CD14-positive monocyte (primary cell): ENCODE measurements around the gene CD1D. TPM values are rescaled to one million over a fixed set of nuclear protein-coding genes. Genes with fewer than 3 reads are reported as not detected.
"Not testable (repeated sequence)": the region's sequence is repeated elsewhere in the genome, so short reads cannot be mapped to it uniquely, and the experiment has no call there.

Source experiments
- DNase-seq, 3 donors: peaks; one replicate each; pipeline ENCODE4 v3.0.0-alpha.2; 2011 to 2022
- H2AFZ ChIP-seq: 2 replicates; pipeline ENCODE4 v1.6.0; 2012; ENCODE audit warnings: mild to moderate bottlenecking, low read depth, low read length, inconsistent platforms; ENCODE audit not compliant: insufficient read depth, poor library complexity, severe bottlenecking
- H3K27ac ChIP-seq, 2 donors: 1 replicate in 1 of 2; 2 replicates in 1 of 2; pipeline ENCODE4 v1.5.1; 2012 to 2013; ENCODE audit warnings: low read length in 2 of 2, control low read depth in 1 of 2, inconsistent platforms in 1 of 2, low read depth in 1 of 2, mild to moderate bottlenecking in 1 of 2
- H3K27me3 ChIP-seq, 2 donors: one replicate each; pipeline versions ENCODE4 v1.6.0 to v1.6.1; 2011 to 2013; ENCODE audit warnings: low read length in 2 of 2; ENCODE audit not compliant: control insufficient read depth in 2 of 2, insufficient read depth in 2 of 2
- H3K36me3 ChIP-seq, 2 donors: replicated peaks in 1 of 2; 1 replicate in 1 of 2; 2 replicates in 1 of 2; pipeline versions ENCODE4 v1.5.1 to v1.6.1; 2012 to 2013; ENCODE audit warnings: low read length in 2 of 2, control low read depth in 1 of 2, inconsistent platforms in 1 of 2, mild to moderate bottlenecking in 1 of 2; ENCODE audit not compliant: insufficient read depth in 2 of 2, control insufficient read depth in 1 of 2
- H3K4me1 ChIP-seq, 2 donors: 1 replicate in 1 of 2; 2 replicates in 1 of 2; pipeline versions ENCODE4 v1.5.1 to v1.6.1; 2012 to 2013; ENCODE audit warnings: low read length in 2 of 2, control low read depth in 1 of 2, inconsistent platforms in 1 of 2, mild to moderate bottlenecking in 1 of 2, moderate library complexity in 1 of 2; ENCODE audit not compliant: insufficient read depth in 2 of 2, control insufficient read depth in 1 of 2
- H3K4me2 ChIP-seq: replicated peaks from 2 replicates; pipeline ENCODE3; 2012; ENCODE audit warnings: low read length, moderate library complexity, mild to moderate bottlenecking; ENCODE audit not compliant: poor library complexity, severe bottlenecking; ENCODE audit errors: extremely low read depth
- H3K4me3 ChIP-seq, 3 experiments: fragments of 200-600 bp in 1 of 3; sonication (generic) in 1 of 3; replicated peaks in 1 of 3; 1 replicate in 2 of 3; 2 replicates in 1 of 3; pipeline ENCODE4 v1.5.1; 2011 to 2013; ENCODE audit warnings: low read length in 3 of 3, mild to moderate bottlenecking in 3 of 3, control low read depth in 2 of 3, low read depth in 2 of 3, inconsistent platforms in 1 of 3, moderate library complexity in 1 of 3
- H3K79me2 ChIP-seq: 2 replicates; pipeline ENCODE4 v1.6.0; 2012; ENCODE audit warnings: mild to moderate bottlenecking, control low read depth, inconsistent platforms, low read length, moderate library complexity; ENCODE audit not compliant: insufficient read depth
- H3K9ac ChIP-seq: 2 replicates; pipeline ENCODE4 v1.6.0; 2017; ENCODE audit warnings: low read length, mild to moderate bottlenecking; ENCODE audit not compliant: insufficient read depth, poor library complexity, severe bottlenecking
- H3K9me3 ChIP-seq, 2 donors: replicated peaks in 1 of 2; 1 replicate in 1 of 2; 2 replicates in 1 of 2; pipeline versions ENCODE4 v1.5.1 to v1.6.1; 2012 to 2013; ENCODE audit warnings: low read length in 2 of 2, control low read depth in 1 of 2; ENCODE audit not compliant: control insufficient read depth in 1 of 2, insufficient read depth in 1 of 2
- H4K20me1 ChIP-seq: 2 replicates; pipeline ENCODE4 v1.6.0; 2012; ENCODE audit warnings: mild to moderate bottlenecking, low read length, control low read depth, moderate library complexity; ENCODE audit not compliant: insufficient read depth
- H3K27ac Mint-ChIP-seq, 7 donors: one replicate each; pipeline ENCODE4 v1.8.0; 2020; ENCODE audit warnings: mild to moderate bottlenecking in 7 of 7, mixed read lengths in 7 of 7, moderate library complexity in 6 of 7, inconsistent platforms in 2 of 7
- H3K27me3 Mint-ChIP-seq, 3 donors: one replicate each; pipeline ENCODE4 v1.8.0; 2021 to 2022; ENCODE audit warnings: low read depth in 3 of 3, mild to moderate bottlenecking in 3 of 3, mixed read lengths in 3 of 3, moderate library complexity in 3 of 3, inconsistent platforms in 1 of 3
- H3K36me3 Mint-ChIP-seq, 2 donors: one replicate each; pipeline ENCODE4 v1.8.0; 2020; ENCODE audit warnings: mixed read lengths in 2 of 2, inconsistent platforms in 1 of 2, mild to moderate bottlenecking in 1 of 2
- H3K4me1 Mint-ChIP-seq: one replicate; pipeline ENCODE4 v1.8.0; 2020; ENCODE audit warnings: mild to moderate bottlenecking, mixed read lengths
- H3K4me3 Mint-ChIP-seq, 2 donors: one replicate each; pipeline ENCODE4 v1.8.0; 2020; ENCODE audit warnings: mild to moderate bottlenecking in 2 of 2, mixed read lengths in 2 of 2, moderate library complexity in 1 of 2
- H3K9me3 Mint-ChIP-seq, 7 donors: one replicate each; pipeline ENCODE4 v1.8.0; 2020 to 2022; ENCODE audit warnings: mixed read lengths in 7 of 7, mild to moderate bottlenecking in 6 of 7, moderate library complexity in 6 of 7, inconsistent platforms in 2 of 7
- WGBS: methylation state at CpG from one replicate; pipeline ENCODE4 v1.1.5; 2013; ENCODE audit warnings: missing lambda C conversion rate; ENCODE audit not compliant: insufficient coverage; 5-methylcytosine and 5-hydroxymethylcytosine counted together
- intact Hi-C, 2 donors: fragments of 100-400 bp; cut with micrococcal nuclease; formaldehyde crosslinking; loops; one replicate each; pipeline versions ENCODE4 v1.15.0 to v1.15.1; 2023
- polyA plus RNA-seq, 3 donors: library from polyadenylated mRNA; depleted of rRNA in 1 of 3; unstranded in 2 of 3; stranded (reverse) in 1 of 3; fragments of 300-500 nt in 2 of 3; fragments of >200 nt in 1 of 3; fragmentation: Illumina TruSeq in 2 of 3; gene quantifications; 1 replicate in 2 of 3; 2 replicates in 1 of 3; pipeline ENCODE4 v1.2.3, GENCODE V29; 2012 to 2021
- TF ChIP-seq, protein P1 (sequence below): fragments of 200-600 bp; IDR thresholded peaks from one replicate; pipeline ENCODE4 v1.8.0; 2022; ENCODE audit warnings: antibody characterized with exemption, mild to moderate bottlenecking

CD1D gene
- polyA plus RNA-seq, 3 donors: 121 to 144 (median 134) TPM

- Histone ChIP-seq H2AFZ (no peak overlapping the region), H3K4me3 (no peak overlapping the region), H3K9me3 (peaks cover 11% of the 10 kb centered on the region in 2 donors), H3K4me1 (no peaks in the 10 kb centered on the region), H3K4me2 (no peak overlapping the region), H4K20me1 (no peaks in the 10 kb centered on the region), H3K27me3 (peaks cover 15 to 45% of the 10 kb centered on the region in 2 donors), H3K27ac (no peak overlapping the region), H3K79me2 (no peaks in the 10 kb centered on the region), H3K9ac (no peak overlapping the region), H3K36me3 (no peaks in the 10 kb centered on the region)
- no peak for DNase-seq
- Mint-ChIP-seq H3K4me1 (peaks cover 2% of the 10 kb centered on the region), H3K4me3 (peak overlapping the region; percentile 41 to 48), H3K27ac (no peak overlapping the region), H3K36me3 (no peaks in the 10 kb centered on the region), H3K27me3 (peaks cover 18 to 56% (median 33%) of the 10 kb centered on the region in 3 donors), H3K9me3 (peaks cover 3 to 20% (median 15%) of the 10 kb centered on the region in 7 donors)
- TF ChIP-seq, protein P1, sequence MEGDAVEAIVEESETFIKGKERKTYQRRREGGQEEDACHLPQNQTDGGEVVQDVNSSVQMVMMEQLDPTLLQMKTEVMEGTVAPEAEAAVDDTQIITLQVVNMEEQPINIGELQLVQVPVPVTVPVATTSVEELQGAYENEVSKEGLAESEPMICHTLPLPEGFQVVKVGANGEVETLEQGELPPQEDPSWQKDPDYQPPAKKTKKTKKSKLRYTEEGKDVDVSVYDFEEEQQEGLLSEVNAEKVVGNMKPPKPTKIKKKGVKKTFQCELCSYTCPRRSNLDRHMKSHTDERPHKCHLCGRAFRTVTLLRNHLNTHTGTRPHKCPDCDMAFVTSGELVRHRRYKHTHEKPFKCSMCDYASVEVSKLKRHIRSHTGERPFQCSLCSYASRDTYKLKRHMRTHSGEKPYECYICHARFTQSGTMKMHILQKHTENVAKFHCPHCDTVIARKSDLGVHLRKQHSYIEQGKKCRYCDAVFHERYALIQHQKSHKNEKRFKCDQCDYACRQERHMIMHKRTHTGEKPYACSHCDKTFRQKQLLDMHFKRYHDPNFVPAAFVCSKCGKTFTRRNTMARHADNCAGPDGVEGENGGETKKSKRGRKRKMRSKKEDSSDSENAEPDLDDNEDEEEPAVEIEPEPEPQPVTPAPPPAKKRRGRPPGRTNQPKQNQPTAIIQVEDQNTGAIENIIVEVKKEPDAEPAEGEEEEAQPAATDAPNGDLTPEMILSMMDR: no peak
- intact Hi-C loops: no loop called here
- 89% methylated on average over 9 of the region's 10 CpGs for WGBS
Observed at GRCh38 chr1:158212320-158212719, 31.6 kb downstream of the CD1D start.

- H3K4me2 ChIP-seq, H3K27ac Mint-ChIP-seq, H3K4me3 Mint-ChIP-seq, intact Hi-C loops, H3K36me3 ChIP-seq, H3K4me3 ChIP-seq, H3K9ac ChIP-seq, H3K4me1 Mint-ChIP-seq, H2AFZ ChIP-seq, DNase-seq, H3K79me2 ChIP-seq, H3K27ac ChIP-seq, H3K4me1 ChIP-seq, H4K20me1 ChIP-seq: not testable (repeated sequence)
- Mint-ChIP-seq H3K9me3 (peaks cover 31 to 57% (median 52%) of the 10 kb centered on the region in 7 donors), H3K36me3 (peaks cover 2 to 10% of the 10 kb centered on the region in 2 donors), H3K27me3 (peaks cover 26 to 34% (median 26%) of the 10 kb centered on the region in 3 donors)
- H3K9me3 ChIP-seq: peaks cover 18 to 24% of the 10 kb centered on the region in 2 donors
- H3K27me3 ChIP-seq: peaks cover 5 to 22% of the 10 kb centered on the region in 2 donors
Observed at GRCh38 chr1:158223445-158223844, 42.8 kb downstream of the CD1D start.
